HG03571 (cell line): ENCODE measurements around the gene MCAT.
"Not testable (repeated sequence)": the region's sequence is repeated elsewhere in the genome, so short reads cannot be mapped to it uniquely, and the experiment has no call there.

ENCODE experiments used
- ATAC-seq: cut with Tn5 transposase; IDR thresholded peaks from one replicate; pipeline ENCODE4 v1.9.1; 2021; ENCODE audit not compliant: unreplicated experiment

Gene MCAT

DNA sequence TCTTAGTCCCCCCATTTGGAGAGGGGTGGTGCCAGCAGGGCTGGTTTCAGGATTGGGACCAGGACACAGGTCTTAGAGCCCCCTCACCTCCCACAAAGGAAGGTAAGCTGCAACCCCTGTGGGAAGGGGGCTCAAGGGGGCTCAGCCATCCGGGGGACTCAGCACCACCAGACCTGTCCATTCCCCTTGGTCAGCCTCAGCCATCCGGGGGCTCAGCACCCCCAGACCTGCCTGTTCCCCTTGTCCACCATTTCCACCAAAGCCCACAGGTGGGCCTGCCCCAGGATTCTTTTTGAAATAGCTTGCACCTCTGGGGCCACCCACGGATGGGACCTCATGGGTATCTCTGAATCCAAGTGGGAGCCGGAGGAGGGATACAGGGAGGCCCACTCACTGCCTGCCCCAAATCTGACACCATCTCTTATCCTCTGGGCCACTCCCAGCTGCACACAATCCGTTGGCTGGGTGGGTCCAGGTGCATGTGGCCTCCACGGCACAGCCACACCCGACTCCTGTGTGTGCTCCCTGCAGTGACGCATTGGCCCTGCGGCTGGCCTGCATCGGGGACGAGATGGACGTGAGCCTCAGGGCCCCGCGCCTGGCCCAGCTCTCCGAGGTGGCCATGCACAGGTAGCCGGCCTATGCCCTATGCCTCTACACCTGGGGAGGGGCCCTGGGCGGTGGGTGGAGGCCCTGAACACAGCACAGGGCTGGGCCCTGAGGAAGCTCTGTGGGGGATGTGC is 15.9 kb downstream of the MCAT start:
- no peak for ATAC-seq

- ATAC-seq: no peak
Measured at GRCh38 chr22:43126501-43127165, 16.6 kb downstream of the MCAT start.

- ATAC-seq: no peak
Measured at GRCh38 chr22:43118953-43119458, 24.2 kb downstream of the MCAT start.

DNA sequence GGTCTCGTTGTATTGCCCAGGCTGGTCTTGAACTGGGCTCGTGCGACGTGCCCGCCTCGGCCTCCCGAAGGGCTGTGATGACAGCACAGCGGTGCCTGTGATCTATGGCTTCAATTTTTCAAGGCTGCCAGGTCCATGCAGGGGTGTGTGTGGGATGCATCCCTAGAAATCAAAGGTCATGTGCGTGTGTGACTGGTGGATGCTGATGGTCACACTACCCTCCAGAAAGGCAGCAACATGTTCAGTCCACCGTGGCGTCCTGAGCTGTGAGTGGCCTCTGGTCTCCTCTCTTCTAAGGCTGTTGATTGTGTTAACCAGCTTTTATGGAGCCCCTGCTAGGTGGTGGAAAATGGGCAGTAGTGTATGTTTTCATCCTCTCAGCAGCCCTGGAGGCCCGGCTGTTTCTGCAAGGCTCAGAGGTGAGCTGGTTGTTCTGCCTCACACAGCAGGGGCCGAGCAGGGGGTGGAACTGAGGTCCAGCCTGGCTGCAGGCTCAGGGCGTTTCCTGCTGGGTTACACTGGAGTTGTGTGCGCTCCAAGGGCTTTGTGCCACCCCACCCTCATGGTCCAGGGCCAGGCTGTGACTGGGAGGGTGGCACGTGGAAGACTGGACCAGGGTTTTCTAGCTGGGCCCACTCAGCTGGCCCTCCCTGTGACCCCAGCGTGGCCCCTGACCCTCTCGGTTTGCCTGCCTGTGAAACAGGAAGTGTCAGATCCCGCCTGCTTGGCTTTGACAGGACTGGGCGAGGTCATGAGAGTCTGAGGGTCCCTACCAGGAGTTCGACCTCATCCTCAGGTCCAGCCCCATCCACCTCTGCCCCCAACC is 25.0 kb downstream of the MCAT start:
- no peak for ATAC-seq

GRCh38 chr22:43116932-43117331 is 26.3 kb downstream of the MCAT start:
- ATAC-seq: no peak

DNA sequence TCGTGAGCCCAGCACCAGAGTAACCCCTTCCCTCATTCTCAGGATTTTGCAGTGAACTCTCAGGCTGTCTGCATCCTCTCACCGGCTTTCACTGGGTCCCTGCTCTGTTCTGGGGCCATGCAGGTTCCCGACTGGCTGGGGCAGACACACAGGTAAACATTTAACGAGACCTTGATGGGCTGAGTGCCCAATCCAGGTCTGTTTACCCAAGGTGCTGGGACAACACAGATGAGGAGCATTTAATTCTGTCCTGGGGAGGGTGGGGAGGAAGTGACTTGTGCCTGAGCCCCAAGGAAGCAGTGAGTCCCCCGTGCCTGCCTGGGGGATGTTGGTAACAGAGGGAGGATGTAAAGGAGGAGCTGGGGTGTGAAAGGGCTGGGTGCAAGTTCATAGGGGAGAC is 28.2 kb downstream of the MCAT start:
- ATAC-seq: no peak

GRCh38 chr22:43113526-43114251 is 29.5 kb downstream of the MCAT start:
- no peak for ATAC-seq

DNA sequence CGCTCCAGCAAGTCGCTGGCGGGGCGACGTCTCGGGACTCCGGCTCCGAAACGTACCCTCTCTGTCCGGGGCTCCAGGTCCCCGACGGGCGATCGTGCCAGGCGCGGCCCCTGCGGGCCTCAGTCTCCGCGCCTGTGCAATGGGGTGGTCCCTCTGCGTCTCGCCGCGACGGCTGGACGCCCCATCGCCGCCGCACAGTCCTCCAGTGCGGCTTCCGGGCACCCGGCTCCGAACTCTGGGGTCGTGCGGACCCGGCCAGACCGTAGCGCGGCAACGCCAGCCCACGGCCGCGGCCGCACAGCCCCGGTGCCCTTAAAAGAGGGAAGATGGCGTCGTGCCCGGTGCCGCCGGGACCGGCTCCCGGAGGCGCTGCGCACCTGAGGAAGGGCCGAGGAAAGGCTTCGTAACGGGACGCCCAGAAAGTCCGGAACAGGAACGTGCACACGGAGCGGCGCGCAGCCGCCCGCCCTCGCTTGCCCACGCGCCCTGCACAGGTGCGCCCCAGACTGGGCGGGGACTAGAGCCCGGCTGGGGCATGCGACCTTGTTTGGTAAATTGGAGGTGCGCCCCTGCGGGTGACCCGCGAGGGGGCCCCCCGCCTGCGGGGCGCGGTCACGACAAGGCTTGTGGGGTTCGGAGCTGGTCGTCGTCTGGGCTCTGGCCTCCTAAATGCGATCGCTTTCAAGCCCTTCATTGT is 32.1 kb downstream of the MCAT start:
- no peak for ATAC-seq

DNA sequence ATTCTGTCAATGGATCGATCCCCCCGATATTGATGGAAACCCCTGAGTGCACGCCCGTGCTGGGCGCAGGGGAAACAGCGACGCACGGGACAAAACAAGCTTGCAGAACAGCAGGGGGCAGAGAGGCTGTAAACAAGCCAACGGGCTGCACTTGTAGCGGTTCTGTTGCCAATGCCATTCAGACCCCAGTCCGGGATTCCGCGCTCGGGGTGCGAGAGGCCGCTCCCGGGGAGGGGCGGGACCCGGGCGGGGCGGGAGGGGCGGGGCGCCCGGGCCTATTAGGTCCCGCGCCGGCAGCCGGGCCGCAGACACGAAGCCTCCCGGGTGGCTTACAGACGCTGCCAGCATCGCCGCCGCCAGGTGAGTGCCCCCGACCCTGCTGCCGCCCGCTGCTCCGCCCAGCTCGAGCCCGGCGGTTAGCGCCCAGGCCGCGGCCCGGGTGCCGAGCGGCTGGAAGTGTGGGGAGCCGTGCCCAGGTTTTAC is 32.7 kb downstream of the MCAT start, which contains the start of gene BIK:
TSS of gene BIK (plus strand) at position 307 of the 483 bp plus-strand sequence. CDS start 13,273 bp downstream, outside the sequence.
- ATAC-seq: no peak

DNA sequence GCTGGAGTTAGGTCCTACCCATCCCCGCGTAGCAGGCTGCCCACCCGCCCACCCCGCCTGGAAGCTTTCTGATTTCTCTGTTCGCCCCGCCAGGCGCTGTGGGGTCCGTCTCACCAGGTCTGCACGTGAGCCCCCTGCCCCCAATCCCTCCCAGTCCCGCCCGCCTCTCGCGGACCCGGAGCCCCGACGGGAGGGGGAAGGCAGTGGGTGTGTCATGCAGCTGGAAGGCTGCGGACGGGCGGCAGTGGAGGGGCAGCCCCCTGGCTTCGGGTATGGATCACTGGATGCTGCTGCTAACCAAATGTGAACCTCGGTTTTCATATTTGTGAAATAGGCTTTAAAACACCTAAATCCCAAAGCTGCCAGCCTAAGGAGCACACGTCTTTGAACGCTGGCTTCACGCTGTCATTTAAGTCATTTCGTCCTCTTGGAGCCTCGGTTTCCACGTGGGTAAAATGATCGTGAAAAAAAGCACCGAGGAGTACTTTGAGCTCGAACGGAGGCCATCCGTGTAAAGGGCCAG is 33.2 kb downstream of the MCAT start:
- no peak for ATAC-seq

DNA sequence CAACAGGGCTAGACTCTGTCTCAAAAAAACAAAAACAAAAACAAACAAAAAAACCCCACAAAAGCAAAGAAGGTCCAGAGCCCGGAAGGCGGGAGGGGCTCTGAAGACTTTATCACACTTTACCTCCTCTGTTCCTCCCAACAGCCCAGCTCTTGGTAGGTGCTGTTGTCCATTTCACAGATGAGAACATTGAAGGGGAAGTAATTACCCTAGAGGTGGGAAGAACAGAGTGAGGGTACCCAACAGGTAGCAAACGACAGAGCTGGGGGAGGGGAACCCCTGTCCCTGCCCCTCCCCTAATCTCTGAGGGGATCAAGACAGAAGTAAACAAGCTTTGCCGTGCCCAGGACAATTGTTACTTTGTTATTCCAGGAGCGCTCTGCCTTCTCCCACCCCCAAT is 33.7 kb downstream of the MCAT start:
- no peak for ATAC-seq

GRCh38 chr22:43106302-43106701 is 36.9 kb downstream of the MCAT start:
- no peak for ATAC-seq

GRCh38 chr22:43104950-43105349 is 38.2 kb downstream of the MCAT start:
- ATAC-seq: not testable (repeated sequence)

- not testable (repeated sequence) for ATAC-seq
Measured at GRCh38 chr22:43104056-43104625, 39.1 kb downstream of the MCAT start.

GRCh38 chr22:43101306-43101705 is 41.9 kb downstream of the MCAT start:
- no peak for ATAC-seq

GRCh38 chr22:43100225-43100624 is 43.0 kb downstream of the MCAT start:
- ATAC-seq: no peak

GRCh38 chr22:43099095-43099494 is 44.1 kb downstream of the MCAT start:
- no peak for ATAC-seq

GRCh38 chr22:43098356-43098755 is 44.8 kb downstream of the MCAT start:
- no peak for ATAC-seq

DNA sequence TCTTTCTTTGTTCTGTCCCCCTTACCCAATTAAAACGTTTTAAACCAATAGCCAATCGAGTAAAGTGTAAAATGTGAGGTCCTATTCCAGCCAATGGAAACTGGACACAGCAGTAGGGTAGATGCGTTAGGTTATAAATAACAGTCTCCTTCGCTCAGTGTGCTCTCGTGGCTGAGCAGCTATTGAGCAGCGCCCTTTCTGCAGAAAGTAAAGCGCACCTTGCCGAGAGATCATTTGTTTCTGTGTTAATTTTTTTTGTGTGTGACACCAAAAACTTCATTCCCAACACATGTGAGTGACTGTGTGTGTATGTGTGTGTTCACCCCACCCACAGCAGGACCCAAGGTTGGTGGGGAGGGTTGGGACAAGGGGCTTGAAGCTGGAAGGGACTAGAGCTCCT is 46.8 kb downstream of the MCAT start:
- ATAC-seq: no peak
